GM12891 (cell line): ENCODE measurements around the gene PRSS56.

Experiments used
- DNase-seq: peaks from one replicate; pipeline ENCODE4 v3.0.0; 2011; ENCODE audit warnings: low spot score; ENCODE audit not compliant: insufficient read length
- FAIRE-seq: peaks from 2 replicates; lab custom pipeline; 2011; peaks lifted over from hg19 to GRCh38; lab: Jason Lieb, UNC
- PAX5 ChIP-seq: IDR thresholded peaks from 2 replicates; pipeline ENCODE4 v1.6.1; 2011; ENCODE audit warnings: low read length, moderate library complexity, mild to moderate bottlenecking; ENCODE audit not compliant: insufficient read depth, severe bottlenecking
- POLR2A ChIP-seq: IDR thresholded peaks from 2 replicates; pipeline ENCODE4 v1.6.1; 2011; ENCODE audit warnings: low read depth, low read length, control low read depth
- POLR2AphosphoS5 ChIP-seq: IDR thresholded peaks from 2 replicates; pipeline ENCODE4 v1.6.1; 2011; ENCODE audit warnings: low read depth, low read length, control low read depth
- POU2F2 ChIP-seq: IDR thresholded peaks from 2 replicates; pipeline ENCODE4 v1.6.1; 2011; ENCODE audit warnings: low read depth, mild to moderate bottlenecking, control low read depth, low read length, moderate library complexity
- SPI1 ChIP-seq: IDR thresholded peaks from 2 replicates; pipeline ENCODE4 v1.6.1; 2011; ENCODE audit warnings: low read depth, low read length, control low read depth
- TAF1 ChIP-seq: IDR thresholded peaks from 2 replicates; pipeline ENCODE4 v1.6.1; 2011; ENCODE audit warnings: low read depth, low read length, control low read depth

Gene PRSS56

DNA sequence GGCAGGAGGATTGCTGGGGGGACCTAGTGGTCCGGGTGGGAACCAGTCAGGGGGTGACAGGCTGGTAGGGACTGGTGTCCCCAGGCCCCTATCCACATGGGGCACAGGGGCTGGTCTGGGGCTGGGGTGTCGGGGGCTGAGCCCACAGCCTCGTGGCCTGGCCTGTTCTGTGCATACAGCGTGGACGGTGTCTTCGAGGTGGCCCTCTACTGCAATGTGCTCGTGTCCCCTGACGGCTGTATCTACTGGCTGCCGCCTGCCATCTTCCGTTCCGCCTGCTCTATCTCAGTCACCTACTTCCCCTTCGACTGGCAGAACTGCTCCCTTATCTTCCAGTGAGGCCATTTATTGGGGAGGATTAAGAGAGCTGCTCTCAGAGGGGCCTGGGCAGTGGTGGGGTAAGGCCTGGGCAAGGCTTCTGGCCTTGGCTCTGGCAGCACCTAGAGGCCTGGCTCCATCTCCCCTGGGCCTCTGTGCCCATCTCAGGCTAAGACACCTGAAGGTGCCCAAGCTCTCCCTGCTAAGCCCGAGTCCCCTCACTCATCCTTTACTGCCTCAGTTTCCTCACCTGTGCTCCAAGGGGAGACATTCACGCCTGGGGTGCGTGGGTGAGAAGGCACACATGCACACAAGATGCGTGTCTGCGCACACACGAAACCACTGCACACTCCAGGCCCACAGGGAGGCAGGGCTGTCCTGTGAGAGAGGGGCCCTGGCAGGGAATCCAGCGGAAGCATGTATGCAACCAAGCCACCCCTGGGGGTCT is 21.2 kb downstream of the PRSS56 start:
- no peak for DNase-seq
- TF ChIP-seq POLR2AphosphoS5, result peak; percentile 28; the same call in 1 of the 2 replicates
- TF ChIP-seq SPI1, result no peak
- FAIRE-seq, result no peak

DNA sequence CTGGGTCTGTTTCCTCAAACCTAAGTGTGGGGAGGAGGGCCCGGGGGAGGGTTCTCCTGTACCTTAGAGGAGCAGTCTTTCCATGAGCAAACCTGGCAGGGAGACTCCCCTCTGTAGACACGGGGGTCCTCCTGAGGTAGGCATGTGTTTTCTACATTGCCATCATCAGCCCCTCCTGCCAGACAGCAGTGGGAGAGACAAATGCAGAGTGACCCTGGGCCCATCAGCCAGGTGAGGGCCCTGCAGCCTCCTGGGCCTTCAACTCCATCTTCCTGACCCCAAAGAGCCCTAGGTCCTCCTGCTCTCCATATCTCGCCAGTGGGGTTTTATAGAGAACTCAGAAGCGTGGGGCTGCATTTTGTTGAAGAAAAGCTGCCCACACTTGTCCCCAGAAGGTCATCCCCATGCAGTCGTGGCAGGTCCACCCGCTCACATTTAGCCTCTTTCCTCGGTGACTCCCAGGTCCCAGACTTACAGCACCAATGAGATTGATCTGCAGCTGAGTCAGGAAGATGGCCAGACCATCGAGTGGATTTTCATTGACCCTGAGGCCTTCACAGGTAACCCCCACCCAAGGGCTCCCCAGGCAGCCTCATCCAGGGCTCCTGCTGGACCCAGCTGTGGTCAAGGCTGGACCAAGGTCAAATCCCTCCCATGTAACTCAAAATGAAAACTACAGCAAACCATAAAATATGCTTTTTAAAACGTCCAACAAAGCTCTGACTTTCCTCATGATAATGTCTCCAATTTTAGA is 21.9 kb downstream of the PRSS56 start:
- TF ChIP-seq SPI1, result no peak
- TF ChIP-seq POLR2AphosphoS5, result peak; percentile 13; the same call in 1 of the 2 replicates
- TF ChIP-seq POU2F2, result no peak
- no peak for TF ChIP-seq TAF1
- FAIRE-seq, result no peak
- DNase-seq, result no peak

DNA sequence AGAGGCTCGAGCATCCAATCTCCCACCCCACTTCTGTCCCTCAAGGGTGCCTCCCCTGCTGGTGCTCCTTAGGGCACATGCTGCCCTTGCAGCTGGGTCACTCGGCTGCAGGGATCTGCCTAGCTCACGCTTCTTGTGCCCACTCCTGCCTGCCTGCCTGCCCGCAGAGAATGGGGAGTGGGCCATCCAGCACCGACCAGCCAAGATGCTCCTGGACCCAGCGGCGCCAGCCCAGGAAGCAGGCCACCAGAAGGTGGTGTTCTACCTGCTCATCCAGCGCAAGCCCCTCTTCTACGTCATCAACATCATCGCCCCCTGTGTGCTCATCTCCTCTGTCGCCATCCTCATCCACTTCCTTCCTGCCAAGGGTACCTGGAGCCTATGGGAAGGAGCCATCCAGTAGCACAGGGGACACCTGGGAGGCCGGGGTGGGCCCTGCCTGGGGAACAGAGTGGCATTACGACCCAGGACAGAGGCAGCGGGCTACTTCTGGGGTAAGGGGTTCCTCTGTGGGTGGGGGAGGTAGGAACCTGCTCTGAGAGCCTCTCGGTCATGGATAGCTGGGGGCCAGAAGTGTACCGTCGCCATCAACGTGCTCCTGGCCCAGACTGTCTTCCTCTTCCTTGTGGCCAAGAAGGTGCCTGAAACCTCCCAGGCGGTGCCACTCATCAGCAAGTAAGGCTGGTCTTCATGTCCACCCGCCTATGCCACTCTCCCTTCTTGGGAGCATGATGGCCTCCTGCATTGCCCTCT is 22.7 kb downstream of the PRSS56 start:
- no peak for FAIRE-seq
- TF ChIP-seq PAX5 (no peak), POLR2A (0 out of 2 replicates have a peak, but pooled peaks have one; percentile 31)
- no peak for DNase-seq

DNA sequence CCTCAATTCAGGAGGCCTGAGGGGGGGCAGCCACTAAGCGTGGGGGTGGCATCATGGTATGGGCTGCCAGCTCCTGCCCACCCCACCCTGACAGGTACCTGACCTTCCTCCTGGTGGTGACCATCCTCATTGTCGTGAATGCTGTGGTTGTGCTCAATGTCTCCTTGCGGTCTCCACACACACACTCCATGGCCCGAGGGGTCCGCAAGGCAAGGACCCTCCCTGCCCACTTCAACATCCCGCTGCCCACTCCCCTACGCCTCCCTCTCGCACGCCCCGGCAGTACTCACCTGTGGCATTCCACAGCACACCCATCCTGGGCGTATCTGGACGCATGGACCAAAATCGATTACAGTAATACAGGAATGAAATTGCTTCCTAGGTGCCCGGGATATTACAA is 23.3 kb downstream of the PRSS56 start:
- TF ChIP-seq SPI1, result no peak
- no peak for TF ChIP-seq POLR2AphosphoS5
- TF ChIP-seq TAF1, result no peak
- no peak for TF ChIP-seq POLR2A
- no peak for TF ChIP-seq PAX5
- no peak for TF ChIP-seq POU2F2
- FAIRE-seq (no peak), DNase-seq (no peak)

GRCh38 chr2:232543928-232544631 is 23.9 kb downstream of the PRSS56 start:
- no peak for TF ChIP-seq PAX5
- no peak for TF ChIP-seq TAF1
- no peak for TF ChIP-seq POLR2AphosphoS5
- no peak for TF ChIP-seq SPI1
- no peak for TF ChIP-seq POU2F2
- FAIRE-seq, result no peak
- DNase-seq, result no peak

DNA sequence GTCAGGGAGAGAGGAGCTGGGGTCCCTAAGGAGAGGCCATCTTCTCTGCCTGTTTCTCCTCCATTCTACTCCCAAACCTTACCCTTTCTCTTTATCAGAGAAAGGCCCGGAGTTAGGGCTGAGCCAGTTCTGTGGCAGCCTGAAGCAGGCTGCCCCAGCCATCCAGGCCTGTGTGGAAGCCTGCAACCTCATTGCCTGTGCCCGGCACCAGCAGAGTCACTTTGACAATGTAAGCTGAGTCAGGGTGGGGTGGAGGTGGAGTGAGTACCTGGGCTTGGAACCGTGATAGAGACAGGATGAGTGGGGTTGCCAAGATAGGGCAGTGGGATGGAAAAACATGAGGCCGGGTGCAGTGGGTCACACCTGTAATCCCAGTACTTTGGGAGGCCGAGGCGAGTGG is 24.5 kb downstream of the PRSS56 start:
- no peak for DNase-seq
- no peak for FAIRE-seq
- TF ChIP-seq POU2F2, result no peak

GRCh38 chr2:232545511-232546375 is 25.6 kb downstream of the PRSS56 start:
- TF ChIP-seq SPI1 (no peak), POLR2AphosphoS5 (no peak)
- no peak for FAIRE-seq
- no peak for DNase-seq

- FAIRE-seq (no peak), DNase-seq (no peak)
- TF ChIP-seq POLR2AphosphoS5 (no peak), TAF1 (no peak), POLR2A (no peak), SPI1 (no peak), PAX5 (no peak), POU2F2 (no peak)
Observed at GRCh38 chr2:232547991-232548390, 27.8 kb downstream of the PRSS56 start.

DNA sequence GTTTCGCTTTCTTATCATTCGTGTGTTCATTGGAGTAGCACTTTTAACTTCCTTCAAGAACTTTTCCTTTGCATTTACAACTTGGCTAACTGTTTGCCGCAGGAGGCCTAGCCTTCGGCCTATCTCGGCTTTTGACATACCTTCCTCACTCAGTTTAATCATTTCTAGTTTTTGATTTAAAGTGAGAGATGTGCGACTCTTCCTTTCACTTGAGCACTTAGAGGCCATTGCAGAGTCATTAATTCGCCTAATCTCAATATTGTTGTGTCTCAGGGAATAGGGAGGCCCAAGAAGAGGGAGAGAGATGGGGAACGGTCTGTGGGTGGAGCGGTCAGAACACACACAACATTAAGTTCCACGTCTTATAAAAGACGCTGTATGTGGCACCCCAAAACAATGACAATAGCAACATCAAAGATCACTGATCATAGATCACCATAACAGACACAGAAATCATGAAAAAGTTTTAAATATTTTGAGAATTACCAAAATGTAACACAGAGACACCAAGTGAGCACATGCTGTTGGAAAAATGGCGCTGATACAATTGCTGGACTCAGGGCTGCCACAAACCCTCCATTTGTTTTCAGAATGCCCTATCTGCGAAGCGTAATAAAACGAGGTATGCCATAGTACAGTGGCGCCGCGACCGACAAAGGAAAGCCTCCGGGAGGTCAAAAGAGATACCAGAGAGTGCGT is 29.6 kb downstream of the PRSS56 start:
- TF ChIP-seq POLR2AphosphoS5 (no peak), TAF1 (no peak), POU2F2 (no peak), SPI1 (no peak)
- DNase-seq (no peak), FAIRE-seq (no peak)
